CD4-positive, alpha-beta T cell treated with Interleukin-12 subunit alpha and Interleukin-12 subunit beta, for 1 hour (primary cell): ENCODE data around the gene LMTK3.
"Not testable (repeated sequence)": the region's sequence is repeated elsewhere in the genome, so short reads cannot be mapped to it uniquely, and the experiment has no call there.

Experiments used
- DNase-seq: peaks from one replicate; pipeline ENCODE4 v3.0.0-alpha.2; 2020

The LMTK3 gene

GRCh38 chr19:48502350-48503018, 9.2 kb downstream of the LMTK3 start:
- no peak for DNase-seq

GRCh38 chr19:48501494-48502349, 9.9 kb downstream of the LMTK3 start:
- DNase-seq, result peak; percentile 81

- no peak for DNase-seq
These were observed 10.7 kb downstream of the LMTK3 start for GRCh38 chr19:48500830-48501493.

GRCh38 chr19:48499316-48500090, 12.1 kb downstream of the LMTK3 start:
- DNase-seq, result no peak

GRCh38 chr19:48498595-48499311, 12.9 kb downstream of the LMTK3 start:
- no peak for DNase-seq

- no peak for DNase-seq
These were observed 13.7 kb downstream of the LMTK3 start for GRCh38 chr19:48497728-48498594.

- DNase-seq, result no peak
These were observed 14.5 kb downstream of the LMTK3 start for GRCh38 chr19:48496959-48497727.

GRCh38 chr19:48495396-48495795, 16.2 kb downstream of the LMTK3 start:
- no peak for DNase-seq

GRCh38 chr19:48493718-48494401, 17.8 kb downstream of the LMTK3 start:
- no peak for DNase-seq

GRCh38 chr19:48492925-48493717, 18.5 kb downstream of the LMTK3 start:
- DNase-seq, result peak; percentile 86

GRCh38 chr19:48491793-48492123, 19.9 kb downstream of the LMTK3 start:
- DNase-seq, result no peak

GRCh38 chr19:48490981-48491792, 20.4 kb downstream of the LMTK3 start:
- peak; percentile 75 for DNase-seq

- peak; percentile 84 for DNase-seq
These were observed 21.9 kb downstream of the LMTK3 start for GRCh38 chr19:48489608-48490216.

GRCh38 chr19:48488478-48488877, 23.2 kb downstream of the LMTK3 start:
- not testable (repeated sequence) for DNase-seq

GRCh38 chr19:48487948-48488347, 23.7 kb downstream of the LMTK3 start:
- DNase-seq, result no peak

- DNase-seq, result no peak
These were observed 24.1 kb downstream of the LMTK3 start for GRCh38 chr19:48487544-48487943.

GRCh38 chr19:48486706-48487105, 24.9 kb downstream of the LMTK3 start:
- not testable (repeated sequence) for DNase-seq
